HG02610 (cell line): ENCODE data around the gene MAP6.
"Not testable (repeated sequence)": the region's sequence is repeated elsewhere in the genome, so short reads cannot be mapped to it uniquely, and the experiment has no call there.

Experiments
- ATAC-seq: cut with Tn5 transposase; IDR thresholded peaks from one replicate; pipeline ENCODE4 v1.9.1; 2021; ENCODE audit warnings: mild to moderate bottlenecking, moderate library complexity; ENCODE audit not compliant: unreplicated experiment

The MAP6 gene

DNA sequence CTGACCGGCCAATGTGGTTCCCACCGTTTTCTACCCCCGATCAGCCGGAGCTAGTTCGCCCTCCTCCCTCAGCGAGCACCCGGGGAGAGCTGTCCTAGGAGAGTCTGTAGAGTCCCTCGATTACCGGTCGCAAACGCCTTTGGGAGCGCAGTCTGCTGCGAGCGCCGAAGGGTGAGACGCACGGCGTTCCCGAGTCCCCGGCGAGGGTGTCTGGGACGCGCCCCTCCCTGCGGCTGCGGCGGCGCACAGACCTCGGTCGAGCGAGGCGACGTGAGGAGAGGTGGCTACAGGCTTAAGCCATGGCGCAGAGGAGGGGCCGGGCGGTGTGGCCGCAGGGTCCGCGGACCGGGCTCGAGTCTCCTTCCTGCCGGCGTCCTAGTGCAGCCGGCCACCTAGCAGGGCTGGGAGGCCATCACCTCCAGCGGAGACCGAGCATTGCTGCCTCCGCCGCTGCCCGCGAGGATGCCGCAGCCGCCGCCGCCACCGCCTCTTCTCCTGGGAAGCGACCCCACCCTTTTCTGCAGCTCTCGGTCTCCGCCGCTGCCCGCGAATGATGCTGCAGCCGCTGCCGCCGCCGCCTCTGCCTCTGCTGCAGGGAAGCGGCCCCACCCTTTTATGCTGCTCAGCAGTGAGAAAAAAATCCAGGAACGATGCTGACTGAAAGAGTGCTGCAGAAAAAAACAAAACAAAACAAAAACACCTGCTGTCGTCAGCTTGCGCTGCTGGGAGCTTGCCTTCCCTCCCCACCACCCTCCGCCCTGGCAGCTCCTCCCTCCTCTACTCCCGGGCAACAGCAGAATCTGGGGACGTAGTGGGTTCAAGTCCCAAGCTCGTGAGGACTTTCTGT lies at the start of gene MAP6:
Gene MAP6, minus strand, starts transcription at position 588 of the 847 bp plus-strand sequence. CDS start 669 bp downstream, outside the sequence.
- no peak for ATAC-seq

DNA sequence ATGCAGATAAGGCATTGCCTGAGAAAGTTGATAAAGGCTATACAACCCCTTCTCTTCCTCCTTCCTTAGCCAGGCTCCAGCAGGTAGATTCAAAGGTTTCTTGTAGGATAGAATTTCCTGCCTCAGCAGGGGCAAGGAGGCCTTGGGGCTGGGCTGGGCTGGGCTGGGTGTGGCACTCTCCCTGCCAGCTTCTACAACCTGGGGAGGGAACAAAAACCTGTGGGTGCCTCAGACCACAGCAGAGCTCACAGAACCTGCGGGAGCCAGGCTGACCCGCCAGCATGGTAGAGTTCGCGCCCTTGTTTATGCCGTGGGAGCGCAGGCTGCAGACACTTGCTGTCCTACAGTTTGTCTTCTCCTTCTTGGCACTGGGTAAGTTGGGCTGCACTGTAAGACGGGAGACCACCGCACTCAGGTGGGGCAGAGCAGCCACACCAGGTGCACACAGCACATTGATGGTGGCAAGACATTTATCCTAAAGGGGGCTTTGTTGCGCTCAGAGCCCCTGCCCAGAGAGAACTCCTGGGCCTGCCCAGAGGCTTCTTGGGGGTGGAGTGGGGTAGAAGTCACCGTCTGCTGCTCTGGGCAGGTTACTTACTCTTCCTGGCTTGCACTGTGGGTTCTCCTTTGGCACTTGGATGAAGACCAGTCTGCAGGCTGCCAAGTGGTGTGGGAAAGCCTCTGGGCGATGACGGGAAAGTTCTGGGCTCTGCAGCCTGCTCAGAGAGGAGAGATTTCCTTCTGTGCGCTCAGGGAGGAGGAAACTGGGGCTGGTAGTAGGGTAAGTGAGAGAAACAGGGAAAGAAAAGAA lies 49.0 kb upstream of the MAP6 start, which contains the start of gene MOGAT2:
Gene MOGAT2, plus strand, starts transcription at position 231 of the 811 bp plus-strand sequence. Its CDS starts 51 bp downstream, at position 282.
- ATAC-seq: no peak

DNA sequence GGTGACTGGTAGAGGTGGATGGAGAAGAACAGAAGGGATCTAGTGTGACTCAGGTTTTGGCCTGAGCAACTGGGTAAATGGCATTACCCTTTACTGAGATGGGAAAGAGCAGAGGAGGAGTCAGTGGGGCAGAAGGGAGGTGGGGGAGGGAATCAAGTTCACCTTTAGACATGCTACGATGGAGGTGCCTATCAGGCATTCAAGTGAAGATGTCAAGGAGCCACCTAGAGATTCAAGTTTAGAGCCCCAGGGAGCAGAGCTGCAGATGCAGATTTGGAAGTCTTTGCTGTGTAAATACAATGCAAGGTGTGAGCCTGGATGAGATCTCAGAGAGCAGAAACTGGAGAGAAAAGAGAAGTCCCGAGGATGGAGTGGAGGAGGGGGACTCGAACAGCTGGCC lies 47.8 kb upstream of the MAP6 start:
- ATAC-seq: no peak

DNA sequence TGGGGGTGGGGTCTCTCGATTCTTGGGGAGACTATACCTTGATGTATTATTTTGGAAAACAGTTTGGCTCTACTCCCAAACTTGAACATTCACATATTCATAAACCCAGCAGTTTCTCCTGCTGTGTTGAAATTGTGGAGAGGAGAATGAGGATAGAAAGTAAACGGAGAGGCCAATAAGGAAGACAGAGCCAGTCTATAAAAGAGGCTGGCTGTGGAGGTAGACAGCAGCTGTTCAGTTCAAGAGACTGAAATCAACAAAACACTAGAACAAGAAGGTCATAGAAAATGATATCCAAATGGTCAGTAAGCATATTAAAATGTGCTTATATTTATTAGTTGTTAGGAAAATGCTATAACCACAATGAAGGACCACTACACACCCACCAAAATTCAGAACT lies 46.9 kb upstream of the MAP6 start:
- no peak for ATAC-seq

DNA sequence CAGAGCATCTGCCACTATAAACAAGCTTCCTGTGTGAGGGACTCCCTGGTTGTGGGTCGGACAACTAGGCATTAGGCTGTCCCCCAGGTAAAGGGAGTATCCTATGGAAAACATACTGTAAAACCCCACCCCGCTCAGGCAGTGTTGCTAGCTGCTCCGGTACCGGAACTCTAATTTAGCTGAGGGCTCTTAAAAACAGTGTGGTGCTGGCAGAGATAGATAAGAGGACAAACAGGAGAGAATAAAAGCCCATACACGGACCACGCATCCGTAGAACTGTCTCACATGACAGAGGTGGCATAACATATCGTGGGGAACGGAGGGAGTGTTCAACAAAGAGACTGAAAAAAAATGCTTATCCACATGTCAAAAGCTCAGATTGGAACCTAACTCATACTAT lies 45.4 kb upstream of the MAP6 start:
- ATAC-seq: no peak

DNA sequence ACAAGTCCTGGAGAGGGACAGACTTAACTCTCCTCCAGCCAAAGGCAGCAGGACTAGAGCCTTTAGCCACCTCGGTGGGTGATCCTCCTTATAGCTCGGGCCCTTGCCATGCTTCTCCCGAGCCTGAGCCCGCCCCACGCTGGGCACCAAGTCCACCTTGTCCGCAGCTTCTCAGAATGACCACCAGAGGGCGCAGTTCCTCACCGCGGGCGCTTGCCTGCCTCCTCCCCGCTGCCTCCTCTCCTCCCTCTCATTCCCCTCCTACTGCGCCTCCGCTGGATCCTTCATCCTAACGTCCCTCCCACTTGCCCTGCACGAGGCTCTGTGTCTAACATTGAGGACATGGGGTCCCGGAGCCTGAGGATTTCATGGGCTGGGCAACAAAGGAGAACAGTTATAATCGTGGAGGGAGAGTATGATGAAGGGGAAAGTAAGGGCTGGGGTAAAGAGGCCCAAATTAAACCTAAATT lies 37.5 kb upstream of the MAP6 start:
- ATAC-seq: peak; percentile 63

DNA sequence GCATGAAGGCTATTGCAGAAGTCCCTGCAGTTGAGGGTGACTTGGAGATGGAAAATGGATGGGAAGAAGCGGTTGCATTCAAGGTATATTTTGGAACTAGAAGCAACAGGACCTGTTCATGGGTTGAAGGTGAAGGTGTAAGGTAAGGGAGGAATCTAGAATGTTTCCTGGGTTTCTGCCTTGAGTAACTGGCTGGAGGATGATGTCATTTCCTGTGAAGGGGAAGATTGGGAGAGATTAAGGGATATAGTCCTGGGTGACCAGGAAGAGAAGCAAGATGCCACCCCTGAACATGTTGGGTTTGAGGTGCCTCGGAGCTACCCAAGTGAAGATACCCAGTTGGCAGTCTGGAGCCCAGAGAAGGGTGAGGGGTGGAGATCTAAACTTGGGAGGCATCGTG lies 36.7 kb upstream of the MAP6 start:
- ATAC-seq: no peak

DNA sequence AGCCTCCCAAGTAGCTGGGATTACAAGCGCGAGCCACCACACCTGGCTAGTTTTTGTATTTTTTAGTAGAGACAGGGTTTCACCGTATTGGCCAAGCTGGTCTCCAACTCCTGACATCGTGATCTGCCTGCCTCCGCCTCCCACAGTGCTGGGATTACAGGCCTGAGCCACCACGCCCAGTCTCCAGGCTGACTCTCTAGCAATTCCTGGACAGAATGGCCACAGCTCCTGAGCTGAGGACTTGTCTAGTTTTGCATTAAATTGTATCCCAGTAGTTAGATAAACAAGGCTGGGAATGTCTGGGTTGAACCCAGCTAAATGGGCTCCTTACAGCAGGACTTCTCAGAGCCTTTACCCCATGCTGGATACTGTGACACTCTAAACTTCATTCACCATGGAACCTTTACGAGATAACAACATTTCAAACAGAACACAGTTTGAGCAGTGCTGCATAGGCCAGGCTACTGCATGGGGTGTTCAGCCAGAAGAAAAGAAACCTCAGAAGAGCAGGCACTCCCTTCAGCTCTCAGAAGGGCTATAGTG lies 34.9 kb upstream of the MAP6 start:
- ATAC-seq: no peak

DNA sequence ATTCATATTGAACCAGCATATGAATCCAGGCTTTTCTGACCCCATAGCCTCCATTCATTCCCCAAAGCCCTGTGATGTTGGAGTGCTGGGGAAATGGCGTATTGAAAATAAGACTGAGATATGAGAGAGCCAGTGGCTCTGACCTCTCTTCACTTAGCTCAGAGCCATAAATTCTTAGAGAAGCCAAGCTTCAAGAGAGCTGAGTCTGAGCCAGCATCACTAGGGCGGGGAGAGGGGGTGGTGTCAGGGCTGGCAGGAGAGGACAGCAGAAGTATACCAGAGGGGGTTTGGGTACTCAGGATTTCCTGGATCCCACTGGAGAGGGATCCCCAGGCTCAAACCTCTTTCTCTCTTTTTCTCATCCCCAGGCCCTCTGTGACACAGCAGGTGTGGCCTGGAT lies 32.1 kb upstream of the MAP6 start:
- no peak for ATAC-seq

DNA sequence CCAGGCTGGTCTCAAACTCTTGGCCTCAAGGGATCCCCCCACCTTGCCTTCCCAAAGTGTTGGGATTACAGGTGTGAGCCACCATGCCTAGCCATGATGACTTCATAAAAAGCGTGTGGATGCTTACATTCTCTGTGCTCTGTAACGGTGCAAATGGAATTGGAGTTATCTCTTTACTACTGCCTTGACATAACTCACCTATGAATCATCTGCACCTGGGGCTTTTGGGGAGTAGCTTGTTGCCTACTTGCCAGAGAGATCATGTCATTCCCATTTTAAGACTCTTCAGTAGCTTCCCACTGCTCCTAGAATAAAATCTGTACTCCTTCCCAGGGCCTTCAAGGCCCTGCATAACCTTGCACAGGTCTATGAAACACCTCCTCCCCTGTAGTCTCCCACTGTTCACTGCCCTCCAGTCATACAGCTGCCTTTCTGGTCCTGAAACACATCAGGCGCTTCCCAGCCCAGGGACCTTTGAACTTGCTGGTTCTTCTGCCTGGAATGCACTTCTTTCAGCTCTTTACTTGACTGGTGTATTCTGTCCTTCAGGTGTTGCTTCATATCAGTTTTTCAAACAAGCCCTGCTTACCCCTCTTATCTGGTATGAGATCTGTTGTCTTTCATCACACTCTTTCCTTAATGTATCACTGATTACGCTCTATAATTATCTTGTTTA lies 29.2 kb upstream of the MAP6 start:
- ATAC-seq: no peak

DNA sequence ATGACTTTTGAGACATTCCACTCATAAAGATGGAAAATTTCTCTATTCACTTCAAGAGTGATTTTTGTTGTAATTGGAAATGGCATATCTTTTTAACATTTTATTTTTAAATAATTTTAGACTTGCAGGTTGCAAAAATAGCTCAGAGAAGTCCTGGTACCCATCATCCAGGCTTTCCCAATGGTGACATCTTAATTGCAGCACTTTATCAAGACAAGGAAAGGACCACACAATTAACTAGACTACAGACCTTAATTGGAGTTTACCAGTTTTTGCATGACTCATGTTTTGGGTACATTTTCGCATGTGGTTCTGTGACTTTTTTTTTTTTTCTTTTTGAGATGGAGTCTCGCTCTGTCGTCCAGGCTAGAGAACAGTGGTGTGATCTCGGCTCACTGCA lies 23.0 kb upstream of the MAP6 start:
- no peak for ATAC-seq

DNA sequence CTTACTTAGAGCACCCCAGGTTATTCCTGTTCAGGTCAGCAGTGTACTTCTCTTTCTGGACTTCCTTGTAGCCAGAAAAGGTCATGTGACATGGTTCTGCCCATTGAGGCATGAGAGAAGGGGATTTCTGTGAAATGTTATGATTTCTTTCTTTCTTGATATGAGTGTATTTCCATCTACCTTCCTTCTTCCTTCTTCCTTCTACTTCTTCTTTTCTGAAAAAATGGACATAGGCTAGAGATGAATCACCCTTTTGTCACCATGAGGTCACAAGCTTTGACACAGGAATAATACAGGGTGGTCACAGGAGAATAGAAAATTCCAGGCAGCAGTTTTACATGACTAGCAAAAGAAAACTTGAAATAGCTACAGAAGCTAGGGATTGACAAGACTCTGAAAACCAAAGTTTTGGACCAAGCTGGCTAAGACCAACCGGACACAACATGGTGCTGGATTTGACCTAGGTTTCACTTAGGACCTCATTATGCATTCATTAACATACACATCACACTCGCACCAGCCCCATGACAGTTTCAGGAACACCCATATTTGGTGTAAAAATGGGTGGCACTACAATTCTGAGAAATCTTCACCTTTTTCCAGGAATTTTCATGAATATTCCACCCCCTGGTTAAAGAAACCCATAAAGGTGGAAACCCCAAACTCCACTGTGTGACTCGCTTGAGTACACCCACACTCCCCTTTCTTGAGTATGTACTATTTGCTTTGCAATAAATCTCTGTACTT lies 21.2 kb upstream of the MAP6 start:
- ATAC-seq: peak; percentile 74

DNA sequence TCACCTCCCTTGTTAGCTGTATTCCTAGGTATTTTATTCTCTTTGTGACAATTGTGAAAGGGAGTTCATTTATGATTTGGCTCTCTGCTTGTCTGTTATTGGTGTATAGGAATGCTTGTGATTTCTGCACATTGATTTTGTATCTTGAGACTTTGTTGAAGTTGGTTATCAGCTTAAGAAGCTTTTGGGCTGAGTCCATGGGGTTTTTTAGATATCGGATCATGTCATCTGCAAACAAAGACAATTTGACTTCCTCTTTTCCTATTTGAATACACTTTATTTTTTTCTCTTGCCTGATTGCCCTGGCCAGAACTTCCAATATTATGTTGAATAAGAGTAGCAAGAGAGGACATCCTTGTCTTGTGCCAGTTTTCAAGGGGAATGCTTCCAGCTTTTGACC lies 15.0 kb upstream of the MAP6 start:
- not testable (repeated sequence) for ATAC-seq

DNA sequence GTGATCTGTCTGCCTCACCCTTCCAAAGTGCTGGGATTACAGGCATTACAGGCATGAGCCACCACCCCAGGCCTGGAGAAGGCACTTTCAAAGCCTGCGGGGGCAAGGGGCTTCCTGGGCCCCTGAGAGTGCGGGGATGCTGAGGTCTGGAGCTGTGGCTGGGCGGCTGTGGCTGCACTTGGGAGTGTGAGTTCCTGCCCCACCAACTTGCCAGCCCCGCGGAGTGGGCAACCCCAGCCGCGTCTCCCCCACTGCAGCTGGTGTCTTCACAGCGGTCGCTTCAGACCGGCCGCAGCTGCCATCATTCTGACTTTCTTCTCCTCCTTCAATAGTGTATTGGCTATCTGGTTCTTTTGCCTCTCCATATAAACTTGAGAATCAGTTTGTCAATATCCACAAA lies 10.7 kb upstream of the MAP6 start:
- ATAC-seq: no peak

DNA sequence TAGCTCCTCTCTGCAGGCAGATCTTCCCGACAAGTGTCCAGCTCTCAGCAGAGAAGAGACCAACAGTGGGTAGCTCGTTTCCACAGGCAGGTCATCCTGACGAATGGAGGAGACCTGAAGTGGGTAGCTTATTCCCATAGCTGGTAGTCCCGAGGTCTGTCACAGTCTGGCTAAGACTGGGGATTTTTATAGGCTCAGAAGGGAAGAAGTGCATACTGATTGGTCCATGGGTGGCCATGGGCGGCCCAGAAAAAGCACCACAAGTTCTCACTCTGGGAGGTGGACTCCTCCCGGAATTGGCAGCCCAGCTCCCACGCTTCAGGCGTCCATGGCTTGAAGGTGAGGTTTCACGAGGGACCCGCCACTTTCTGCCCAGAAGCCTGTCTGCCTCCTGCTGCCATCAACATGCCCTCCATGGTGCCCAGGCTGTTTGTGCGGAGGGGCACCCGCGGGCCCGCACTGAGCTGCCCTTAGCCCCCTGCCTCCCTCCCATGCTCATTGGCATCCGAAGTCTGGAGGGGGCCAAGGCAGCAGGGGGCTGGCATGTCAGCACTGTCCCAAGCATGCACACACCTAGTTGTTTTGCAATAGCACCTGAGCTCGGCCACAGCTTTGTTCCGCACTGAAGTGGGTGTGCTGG lies 9.9 kb upstream of the MAP6 start:
- ATAC-seq: no peak

DNA sequence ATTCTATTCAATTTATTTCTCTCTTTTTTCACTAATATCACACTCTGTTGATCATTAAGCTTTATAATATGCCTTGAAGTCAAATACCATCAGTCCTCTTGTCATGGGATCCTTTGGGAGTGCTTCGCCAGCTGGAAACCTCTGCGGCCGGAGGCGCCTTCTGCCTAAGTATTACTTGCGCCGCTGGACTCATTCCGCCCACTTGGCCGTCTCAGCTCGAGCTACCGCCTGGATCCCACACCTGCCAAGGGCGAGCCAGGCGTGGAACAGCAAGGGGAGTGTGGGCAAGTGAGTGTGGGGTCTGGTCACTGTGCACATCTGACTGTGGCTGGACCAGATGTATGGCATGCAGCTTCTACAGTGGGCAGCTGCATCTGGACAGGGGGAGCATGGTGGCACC lies 9.1 kb upstream of the MAP6 start:
- ATAC-seq: no peak

DNA sequence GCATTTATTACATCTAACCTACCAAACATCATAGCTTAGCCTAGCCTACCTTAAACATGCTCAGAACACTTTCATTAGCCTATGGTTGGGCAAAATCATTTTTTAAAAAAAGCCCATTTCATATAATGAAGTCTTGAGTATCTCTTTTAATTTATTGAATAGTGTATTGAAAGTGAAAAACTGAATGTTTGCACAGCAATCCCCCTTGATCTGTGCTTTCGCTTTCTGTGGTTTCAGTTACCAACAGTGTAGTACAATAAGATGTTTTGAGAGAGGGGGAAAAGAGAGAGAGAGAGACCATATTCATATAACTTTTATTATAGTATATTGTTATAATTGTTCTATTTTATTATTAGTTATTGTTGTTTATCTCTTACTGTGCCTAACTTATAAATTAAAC lies 8.4 kb upstream of the MAP6 start:
- peak; percentile 59 for ATAC-seq

DNA sequence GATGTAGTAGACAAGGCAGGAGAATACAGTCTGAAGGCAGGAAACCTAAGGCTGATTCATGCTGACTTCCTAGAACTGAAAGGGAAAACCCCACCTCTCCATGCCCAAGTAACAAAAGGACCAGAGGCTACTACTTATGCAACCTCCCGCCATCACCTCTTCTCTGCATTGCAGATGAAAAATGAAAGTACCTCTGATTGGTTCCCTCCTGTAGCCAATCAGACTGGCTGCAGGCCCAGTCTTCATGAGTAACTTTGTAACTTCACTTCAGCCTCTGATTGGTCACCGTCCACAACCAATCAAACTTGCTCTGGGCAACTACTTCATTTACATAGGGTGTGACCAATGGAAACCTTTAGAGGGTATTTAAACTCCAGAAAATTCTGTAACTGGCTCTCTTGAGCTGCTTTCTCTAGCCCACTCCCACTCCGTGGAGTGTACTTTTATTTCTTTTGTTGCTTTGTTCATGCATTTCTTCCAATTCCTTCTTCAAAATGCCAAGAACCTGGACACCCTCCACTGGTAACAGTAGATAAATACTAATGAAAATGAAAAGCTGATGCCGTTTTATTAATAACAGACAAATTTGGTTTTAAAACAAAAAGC lies 5.2 kb upstream of the MAP6 start:
- no peak for ATAC-seq

DNA sequence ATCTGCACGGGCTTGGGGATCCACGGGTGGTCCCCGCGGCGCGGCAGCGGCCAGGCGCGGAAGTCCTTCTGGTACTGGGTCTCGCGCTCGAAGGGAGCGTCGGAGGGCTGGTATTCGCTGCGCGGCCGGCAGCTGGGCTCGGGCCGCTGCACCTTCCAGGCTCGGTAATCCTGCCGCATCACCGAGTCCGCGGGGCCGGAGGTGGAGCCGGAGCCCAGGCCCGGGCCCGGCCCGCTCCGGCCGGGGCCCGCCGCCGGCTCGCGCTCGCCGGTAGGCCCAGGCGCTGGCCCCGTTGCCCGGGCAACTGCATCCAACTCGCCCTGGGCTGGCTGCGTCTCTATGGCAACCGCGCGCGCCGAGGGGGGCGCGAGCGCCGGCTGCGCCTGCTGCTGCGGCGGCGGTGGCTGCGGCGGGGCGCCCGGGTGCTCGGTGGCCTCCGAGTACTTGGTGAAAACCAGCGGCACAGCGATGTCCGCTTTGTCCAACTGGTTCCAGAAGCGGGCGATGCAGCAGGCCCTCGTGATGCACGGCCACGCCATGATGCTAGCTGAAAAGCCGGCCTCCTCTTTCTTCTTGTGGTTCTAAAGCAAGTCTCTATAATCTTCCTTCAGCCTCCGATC lies 897 bp downstream of the MAP6 start:
- no peak for ATAC-seq
